Tibial artery (tissue), 4 donors: Measurements from ENCODE around the gene RNF34.

Experiments used
- DNase-seq, 2 donors: peaks; one replicate each; pipeline ENCODE4 v3.0.0-alpha.2; 2019
- H3K27ac ChIP-seq, 2 donors: fragments of 200-600 bp; sonication (generic) in 1 of 2; 1 replicate in 1 of 2; 2 replicates in 1 of 2; pipeline ENCODE4 v1.5.1; 2018 to 2019; ENCODE audit warnings: mild to moderate bottlenecking in 1 of 2
- H3K27me3 ChIP-seq, 2 donors: fragments of 200-600 bp; sonication (generic) in 1 of 2; one replicate each; pipeline versions ENCODE4 v1.5.1 to v1.6.0; 2016 to 2019
- H3K36me3 ChIP-seq, 3 donors: fragments of 200-600 bp; sonication (generic) in 2 of 3; one replicate each; pipeline ENCODE4 v1.5.1; 2016 to 2019; ENCODE audit warnings: mild to moderate bottlenecking in 2 of 3
- H3K4me1 ChIP-seq, 4 donors: fragments of 200-600 bp; sonication (generic) in 2 of 4; 1 replicate in 3 of 4; 2 replicates in 1 of 4; pipeline ENCODE4 v1.5.1; 2016 to 2019
- H3K4me3 ChIP-seq, 2 donors: fragments of 200-600 bp; sonication (generic) in 1 of 2; 1 replicate in 1 of 2; 2 replicates in 1 of 2; pipeline ENCODE4 v1.5.1; 2018 to 2019; ENCODE audit warnings: mild to moderate bottlenecking in 2 of 2
- H3K9me3 ChIP-seq, 3 donors: fragments of 200-600 bp; sonication (generic) in 1 of 3; one replicate each; pipeline ENCODE4 v1.5.1; 2016 to 2019
- CTCF ChIP-seq, 2 experiments: fragments of 200-600 bp in 1 of 2; fragments of 450-650 bp in 1 of 2; IDR thresholded peaks; one replicate each; pipeline ENCODE4 v1.5.1; 2017 to 2019; ENCODE audit warnings: antibody characterized with exemption in 2 of 2, mild to moderate bottlenecking in 1 of 2, moderate library complexity in 1 of 2
- intact Hi-C: fragments of 100-400 bp; cut with DNase I; formaldehyde crosslinking; loops from one replicate; pipeline ENCODE4 v1.15.0; 2023; ENCODE audit warnings: low total_unique reads

RNF34 gene

GRCh38 chr12:121430833-121431415 lies 31.0 kb downstream of the RNF34 start:
- peaks cover 68 to 79% (median 79%) of the 10 kb centered on the region in 3 donors for H3K36me3 ChIP-seq
- H3K27ac ChIP-seq: no peak overlapping the region
- DNase-seq: no peak
- intact Hi-C loops: no loop called here
- no peak for TF ChIP-seq CTCF (IDR thresholded peaks at IDR 0.05)
- no peaks in the 10 kb centered on the region for H3K27me3 ChIP-seq
- no peak overlapping the region for H3K4me3 ChIP-seq
- H3K9me3 ChIP-seq: no peaks in the 10 kb centered on the region
- H3K4me1 ChIP-seq: no peaks in the 10 kb centered on the region

GRCh38 chr12:121432740-121433480 lies 33.0 kb downstream of the RNF34 start:
- no peaks in the 10 kb centered on the region for H3K27me3 ChIP-seq
- no peak overlapping the region for H3K4me3 ChIP-seq
- H3K27ac ChIP-seq: no peak overlapping the region
- TF ChIP-seq CTCF (IDR thresholded peaks at IDR 0.05): no peak
- intact Hi-C loops: no loop called here
- H3K9me3 ChIP-seq: no peaks in the 10 kb centered on the region
- peaks cover 56 to 66% (median 64%) of the 10 kb centered on the region in 3 donors for H3K36me3 ChIP-seq
- no peaks in the 10 kb centered on the region for H3K4me1 ChIP-seq
- DNase-seq: no peak

GRCh38 chr12:121436706-121437105 lies 36.8 kb downstream of the RNF34 start:
- no peak for TF ChIP-seq CTCF (IDR thresholded peaks at IDR 0.05)
- DNase-seq: no peak
- Histone ChIP-seq H3K4me1 (no peaks in the 10 kb centered on the region), H3K27me3 (no peaks in the 10 kb centered on the region), H3K9me3 (no peaks in the 10 kb centered on the region), H3K36me3 (peaks cover 21 to 66% (median 55%) of the 10 kb centered on the region in 3 donors), H3K27ac (no peak overlapping the region), H3K4me3 (no peak overlapping the region)
- intact Hi-C loops: no loop called here

- Histone ChIP-seq H3K4me1 (peaks cover 0 to 8% (median 3%) of the 10 kb centered on the region in 4 donors), H3K9me3 (no peaks in the 10 kb centered on the region), H3K4me3 (no peak overlapping the region), H3K27me3 (no peaks in the 10 kb centered on the region), H3K36me3 (peaks cover 12 to 69% (median 49%) of the 10 kb centered on the region in 3 donors), H3K27ac (no peak overlapping the region)
- no peak for TF ChIP-seq CTCF (IDR thresholded peaks at IDR 0.05)
- no peak for DNase-seq
- intact Hi-C loops: no loop called here
Measured at GRCh38 chr12:121438905-121439304, 39.0 kb downstream of the RNF34 start.

GRCh38 chr12:121439715-121440114 lies 39.8 kb downstream of the RNF34 start:
- Histone ChIP-seq H3K9me3 (no peaks in the 10 kb centered on the region), H3K4me1 (peaks cover 0 to 8% (median 3%) of the 10 kb centered on the region in 4 donors), H3K4me3 (no peak overlapping the region), H3K27ac (no peak overlapping the region), H3K36me3 (peaks cover 9 to 73% (median 46%) of the 10 kb centered on the region in 3 donors), H3K27me3 (no peaks in the 10 kb centered on the region)
- TF ChIP-seq CTCF (IDR thresholded peaks at IDR 0.05): no peak
- no peak for DNase-seq
- intact Hi-C loops: loop anchor here (5.0 kb wide), 1 partner anchor 102 kb away; no protein-coding TSS in a partner anchor
